Thoracic aorta (tissue), 2 donors: ENCODE results near the gene SHISA6. TPM values are rescaled to one million over a fixed set of nuclear protein-coding genes. Genes with fewer than 3 reads are reported as not detected.

Experiments
- ATAC-seq: fragments of 150-250 bp; one replicate; pipeline ENCODE4 v1.8.0; 2017; ENCODE audit warnings: low read depth; ENCODE audit not compliant: insufficient number of reproducible peaks, low FRiP score
- DNase-seq: peaks from one replicate; pipeline ENCODE4 v3.0.0-alpha.2; 2020; ENCODE audit warnings: low spot score
- H3K27ac ChIP-seq, 2 donors: fragments of 200-600 bp; sonication (generic); 1 replicate in 1 of 2; 2 replicates in 1 of 2; pipeline ENCODE4 v1.5.1; 2016; ENCODE audit warnings: mild to moderate bottlenecking in 2 of 2, moderate library complexity in 2 of 2
- H3K27me3 ChIP-seq: fragments of 200-600 bp; sonication (generic); replicated peaks from 2 replicates; pipeline ENCODE4 v1.6.0; 2016; ENCODE audit warnings: mild to moderate bottlenecking; ENCODE audit not compliant: insufficient read depth
- H3K36me3 ChIP-seq: fragments of 200-600 bp; sonication (generic); one replicate; pipeline ENCODE4 v1.5.1; 2016
- H3K4me1 ChIP-seq, 2 donors: fragments of 200-600 bp; sonication (generic); 1 replicate in 1 of 2; 2 replicates in 1 of 2; pipeline versions ENCODE4 v1.5.1 to v1.6.0; 2016; ENCODE audit warnings: low read depth in 2 of 2, mild to moderate bottlenecking in 1 of 2; ENCODE audit not compliant: control insufficient read depth in 1 of 2
- H3K4me3 ChIP-seq: fragments of 200-600 bp; sonication (generic); 2 replicates; pipeline ENCODE4 v1.5.1; 2016; ENCODE audit warnings: mild to moderate bottlenecking
- H3K9me3 ChIP-seq: fragments of 200-600 bp; sonication (generic); 2 replicates; pipeline ENCODE4 v1.5.1; 2016
- CTCF ChIP-seq: fragments of 200-600 bp; sonication (generic); IDR thresholded peaks from one replicate; pipeline ENCODE4 v1.5.1; 2019; ENCODE audit warnings: antibody characterized with exemption
- total RNA-seq, 2 donors: library from RNA; depleted of rRNA; stranded (reverse); fragments of >200 nt; gene quantifications; one replicate each; pipeline versions ENCODE4 v1.1.0 to v1.2.3, GENCODE V29; 2016

SHISA6 gene
- total RNA-seq, 2 donors from 2014 or later = under 0.01 TPM; not detected in 1

- ATAC-seq = no peak
- Histone ChIP-seq H3K4me1 (no peaks in the 10 kb centered on the region), H3K27ac (no peak overlapping the region), H3K4me3 (no peak overlapping the region), H3K9me3 (no peaks in the 10 kb centered on the region), H3K27me3 (no peaks in the 10 kb centered on the region), H3K36me3 (no peaks in the 10 kb centered on the region)
- DNase-seq = no peak
- TF ChIP-seq CTCF = no peak
Measured at GRCh38 chr17:11349106-11349505, 108.1 kb downstream of the SHISA6 start.

- no peak overlapping the region for H3K27ac ChIP-seq
- no peak for TF ChIP-seq CTCF
- ATAC-seq = no peak
Measured at GRCh38 chr17:11351479-11351878, 110.5 kb downstream of the SHISA6 start.

GRCh38 chr17:11353601-11354000 is 112.6 kb downstream of the SHISA6 start:
- no peak for TF ChIP-seq CTCF

More at GRCh38 chr17:11351479-11351878, 110.5 kb downstream of the SHISA6 start:
- H3K4me3 ChIP-seq = no peak overlapping the region
- H3K9me3 ChIP-seq = no peaks in the 10 kb centered on the region
- no peak for DNase-seq
- H3K4me1 ChIP-seq = no peaks in the 10 kb centered on the region
- H3K27me3 ChIP-seq = no peaks in the 10 kb centered on the region
- H3K36me3 ChIP-seq = no peaks in the 10 kb centered on the region

GRCh38 chr17:11356371-11356770 is 115.4 kb downstream of the SHISA6 start:
- H3K9me3 ChIP-seq = no peaks in the 10 kb centered on the region
- H3K27ac ChIP-seq = no peak overlapping the region
- H3K27me3 ChIP-seq = no peaks in the 10 kb centered on the region
- TF ChIP-seq CTCF = no peak
- DNase-seq (no peak), ATAC-seq (no peak)
- no peaks in the 10 kb centered on the region for H3K36me3 ChIP-seq
- no peak overlapping the region for H3K4me3 ChIP-seq
- no peaks in the 10 kb centered on the region for H3K4me1 ChIP-seq

More at GRCh38 chr17:11353601-11354000, 112.6 kb downstream of the SHISA6 start:
- no peak for DNase-seq
- no peak overlapping the region for H3K4me3 ChIP-seq
- H3K9me3 ChIP-seq = no peaks in the 10 kb centered on the region
- H3K4me1 ChIP-seq = no peaks in the 10 kb centered on the region
- no peaks in the 10 kb centered on the region for H3K27me3 ChIP-seq
- no peaks in the 10 kb centered on the region for H3K36me3 ChIP-seq
- H3K27ac ChIP-seq = no peak overlapping the region
- no peak for ATAC-seq

- H3K27ac ChIP-seq = no peak overlapping the region
- no peaks in the 10 kb centered on the region for H3K9me3 ChIP-seq
- no peaks in the 10 kb centered on the region for H3K36me3 ChIP-seq
- ATAC-seq (no peak), DNase-seq (no peak)
- H3K4me1 ChIP-seq = no peaks in the 10 kb centered on the region
- no peak overlapping the region for H3K4me3 ChIP-seq
- H3K27me3 ChIP-seq = no peaks in the 10 kb centered on the region
- TF ChIP-seq CTCF = no peak
Measured at GRCh38 chr17:11363565-11364117, 122.6 kb downstream of the SHISA6 start.
